ENCODE measurements around the gene TIMM22.

Gene TIMM22

DNA sequence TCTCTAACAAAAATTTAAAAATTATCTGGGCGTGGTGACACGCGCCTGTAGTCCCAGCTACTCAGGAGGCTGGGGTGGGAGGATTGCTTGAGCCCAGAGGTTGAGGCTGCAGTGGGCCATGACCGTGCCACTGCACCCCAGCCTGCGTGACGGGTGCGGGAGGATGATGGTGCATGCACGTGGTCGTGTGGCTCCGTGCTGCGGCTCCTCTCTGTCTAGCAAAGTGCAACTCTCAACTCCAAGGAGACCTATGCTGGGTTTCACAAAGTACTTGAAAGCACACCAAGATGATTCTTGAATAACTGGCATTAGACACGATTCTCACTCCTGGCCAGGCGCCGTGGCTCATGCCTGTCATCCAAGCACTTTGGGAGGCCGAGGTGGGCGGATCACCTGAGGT, 43.2 kb upstream of the TIMM22 start:
- TF ChIP-seq, protein P1, sequence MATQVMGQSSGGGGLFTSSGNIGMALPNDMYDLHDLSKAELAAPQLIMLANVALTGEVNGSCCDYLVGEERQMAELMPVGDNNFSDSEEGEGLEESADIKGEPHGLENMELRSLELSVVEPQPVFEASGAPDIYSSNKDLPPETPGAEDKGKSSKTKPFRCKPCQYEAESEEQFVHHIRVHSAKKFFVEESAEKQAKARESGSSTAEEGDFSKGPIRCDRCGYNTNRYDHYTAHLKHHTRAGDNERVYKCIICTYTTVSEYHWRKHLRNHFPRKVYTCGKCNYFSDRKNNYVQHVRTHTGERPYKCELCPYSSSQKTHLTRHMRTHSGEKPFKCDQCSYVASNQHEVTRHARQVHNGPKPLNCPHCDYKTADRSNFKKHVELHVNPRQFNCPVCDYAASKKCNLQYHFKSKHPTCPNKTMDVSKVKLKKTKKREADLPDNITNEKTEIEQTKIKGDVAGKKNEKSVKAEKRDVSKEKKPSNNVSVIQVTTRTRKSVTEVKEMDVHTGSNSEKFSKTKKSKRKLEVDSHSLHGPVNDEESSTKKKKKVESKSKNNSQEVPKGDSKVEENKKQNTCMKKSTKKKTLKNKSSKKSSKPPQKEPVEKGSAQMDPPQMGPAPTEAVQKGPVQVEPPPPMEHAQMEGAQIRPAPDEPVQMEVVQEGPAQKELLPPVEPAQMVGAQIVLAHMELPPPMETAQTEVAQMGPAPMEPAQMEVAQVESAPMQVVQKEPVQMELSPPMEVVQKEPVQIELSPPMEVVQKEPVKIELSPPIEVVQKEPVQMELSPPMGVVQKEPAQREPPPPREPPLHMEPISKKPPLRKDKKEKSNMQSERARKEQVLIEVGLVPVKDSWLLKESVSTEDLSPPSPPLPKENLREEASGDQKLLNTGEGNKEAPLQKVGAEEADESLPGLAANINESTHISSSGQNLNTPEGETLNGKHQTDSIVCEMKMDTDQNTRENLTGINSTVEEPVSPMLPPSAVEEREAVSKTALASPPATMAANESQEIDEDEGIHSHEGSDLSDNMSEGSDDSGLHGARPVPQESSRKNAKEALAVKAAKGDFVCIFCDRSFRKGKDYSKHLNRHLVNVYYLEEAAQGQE (IDR thresholded peaks at IDR 0.05; ENCODE audit: insufficient read depth in 1 of 2, low read depth in 2 of 2, low read length in 2 of 2) = no peak
- TF ChIP-seq POLR2AphosphoS5 (IDR thresholded peaks at IDR 0.05; ENCODE audit: low read depth, low read length) = no peak
- TF ChIP-seq TAF1 (IDR thresholded peaks at IDR 0.05; ENCODE audit: borderline replicate concordance, insufficient read depth, low read length) = no peak
- no peak for TF ChIP-seq FOXP2 (optimal IDR thresholded peaks at IDR 0.05; ENCODE audit: borderline replicate concordance, extremely low read depth, extremely low read length, insufficient read depth)
- TF ChIP-seq SIN3A (IDR thresholded peaks at IDR 0.05; ENCODE audit: borderline replicate concordance, insufficient read depth, low read length) = no peak

GRCh38 chr17:954431-955164, 42.3 kb upstream of the TIMM22 start:
- TF ChIP-seq SIN3A (IDR thresholded peaks at IDR 0.05; ENCODE audit: borderline replicate concordance, insufficient read depth, low read length) (no peak), FOXP2 (optimal IDR thresholded peaks at IDR 0.05; ENCODE audit: borderline replicate concordance, extremely low read depth, extremely low read length, insufficient read depth) (no peak), POLR2AphosphoS5 (IDR thresholded peaks at IDR 0.05; ENCODE audit: low read depth, low read length) (no peak), TAF1 (IDR thresholded peaks at IDR 0.05; ENCODE audit: borderline replicate concordance, insufficient read depth, low read length) (no peak)
- TF ChIP-seq, protein P1 (IDR thresholded peaks at IDR 0.05; ENCODE audit: insufficient read depth in 1 of 2, low read depth in 2 of 2, low read length in 2 of 2) = no peak

- TF ChIP-seq FOXP2 (optimal IDR thresholded peaks at IDR 0.05; ENCODE audit: borderline replicate concordance, extremely low read depth, extremely low read length, insufficient read depth) = peak; percentile 74
- TF ChIP-seq POLR2AphosphoS5 (IDR thresholded peaks at IDR 0.05; ENCODE audit: low read depth, low read length) = no peak
- TF ChIP-seq TAF1 (IDR thresholded peaks at IDR 0.05; ENCODE audit: borderline replicate concordance, insufficient read depth, low read length) = no peak
- TF ChIP-seq SIN3A (IDR thresholded peaks at IDR 0.05; ENCODE audit: borderline replicate concordance, insufficient read depth, low read length) = no peak
Observed at GRCh38 chr17:956905-957304, 40.0 kb upstream of the TIMM22 start.

DNA sequence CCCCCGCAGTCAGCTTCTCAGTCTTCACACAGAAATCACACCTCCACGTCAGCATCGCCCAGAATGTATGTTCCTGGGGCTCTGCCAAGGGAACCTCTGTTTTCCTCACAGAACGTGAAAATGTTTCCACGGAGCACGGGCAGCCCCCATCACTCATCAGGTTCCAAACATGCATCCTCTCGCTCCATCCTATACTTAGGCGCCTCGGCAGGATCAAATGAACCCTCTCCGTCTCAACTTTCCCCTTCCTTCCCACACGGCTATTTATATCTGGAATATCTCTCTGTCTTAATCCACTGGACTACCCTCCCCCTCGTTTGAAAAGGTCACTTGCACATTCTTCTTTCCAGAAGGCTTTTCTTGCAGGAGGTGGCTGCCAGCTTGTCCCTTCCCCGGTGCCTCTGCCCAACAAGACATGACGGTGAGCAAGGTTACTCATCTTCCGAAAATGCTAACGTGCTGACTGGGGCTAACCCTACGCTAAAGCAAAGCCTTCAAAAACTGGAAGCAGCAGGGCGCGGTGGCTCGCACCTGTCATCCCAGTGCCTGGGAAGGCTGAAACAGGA, 39.0 kb upstream of the TIMM22 start:
- no peak for TF ChIP-seq FOXP2 (optimal IDR thresholded peaks at IDR 0.05; ENCODE audit: borderline replicate concordance, extremely low read depth, extremely low read length, insufficient read depth)
- no peak for TF ChIP-seq TAF1 (IDR thresholded peaks at IDR 0.05; ENCODE audit: borderline replicate concordance, insufficient read depth, low read length)
- no peak for TF ChIP-seq SIN3A (IDR thresholded peaks at IDR 0.05; ENCODE audit: borderline replicate concordance, insufficient read depth, low read length)
- TF ChIP-seq, protein P1 (IDR thresholded peaks at IDR 0.05; ENCODE audit: insufficient read depth in 1 of 2, low read depth in 2 of 2, low read length in 2 of 2) = no peak
- TF ChIP-seq POLR2AphosphoS5 (IDR thresholded peaks at IDR 0.05; ENCODE audit: low read depth, low read length) = no peak

GRCh38 chr17:958712-959451, 38.0 kb upstream of the TIMM22 start:
- TF ChIP-seq FOXP2 (optimal IDR thresholded peaks at IDR 0.05; ENCODE audit: borderline replicate concordance, extremely low read depth, extremely low read length, insufficient read depth) (no peak), TAF1 (IDR thresholded peaks at IDR 0.05; ENCODE audit: borderline replicate concordance, insufficient read depth, low read length) (no peak), POLR2AphosphoS5 (IDR thresholded peaks at IDR 0.05; ENCODE audit: low read depth, low read length) (no peak), SIN3A (IDR thresholded peaks at IDR 0.05; ENCODE audit: borderline replicate concordance, insufficient read depth, low read length) (no peak)
- TF ChIP-seq, protein P1 (IDR thresholded peaks at IDR 0.05; ENCODE audit: insufficient read depth in 1 of 2, low read depth in 2 of 2, low read length in 2 of 2) = no peak
